Muscle of arm (tissue), 12 donors: ENCODE data around the gene UTS2. TPM values are rescaled to one million over a fixed set of nuclear protein-coding genes. Genes with fewer than 3 reads are reported as not detected.

Experiments
- DNase-seq: peaks from one replicate; pipeline ENCODE4 v3.0.0-alpha.2; 2013
- polyA plus RNA-seq, 12 donors: library from polyadenylated mRNA; unstranded; fragments of 120-200 nt; gene quantifications; one replicate each; pipeline ENCODE4 v1.2.1, GENCODE V29; 2013; ENCODE audit not compliant: insufficient read length in 12 of 12

UTS2 gene
- polyA plus RNA-seq, 12 donors: 0.13 to 0.17 TPM; not detected in 10

DNA sequence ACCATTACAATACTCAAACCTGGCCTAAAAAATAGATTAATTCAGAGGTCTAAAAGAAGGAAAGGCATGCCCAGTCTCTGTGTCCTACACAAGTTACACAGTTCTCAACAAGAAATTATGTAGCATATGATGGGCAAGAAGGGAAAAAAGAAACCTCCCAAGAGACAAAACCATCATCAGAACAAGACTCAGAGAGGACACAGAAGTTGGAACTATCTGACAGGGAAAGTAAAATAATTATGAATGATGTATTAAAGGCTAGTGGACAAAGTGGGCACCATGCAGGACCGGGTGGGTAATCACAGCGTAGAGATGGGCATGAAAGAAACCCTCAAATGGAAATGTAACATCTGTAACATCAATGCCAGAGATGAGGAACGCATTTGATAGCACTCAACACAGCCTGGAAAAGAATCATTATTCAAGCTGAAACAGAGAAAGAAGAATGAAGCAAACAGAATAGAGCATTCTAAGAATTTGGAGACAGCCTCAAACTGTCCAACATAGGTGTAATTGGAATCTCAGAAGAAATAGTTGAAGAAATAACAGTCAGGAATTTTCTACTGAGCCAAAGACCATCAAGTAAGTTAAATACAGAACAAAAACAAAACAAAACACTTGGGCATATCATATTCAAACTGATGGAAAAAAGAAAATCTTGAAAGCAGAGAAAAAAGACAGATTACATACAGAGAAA, 39.0 kb downstream of the UTS2 start:
- DNase-seq: no peak

DNA sequence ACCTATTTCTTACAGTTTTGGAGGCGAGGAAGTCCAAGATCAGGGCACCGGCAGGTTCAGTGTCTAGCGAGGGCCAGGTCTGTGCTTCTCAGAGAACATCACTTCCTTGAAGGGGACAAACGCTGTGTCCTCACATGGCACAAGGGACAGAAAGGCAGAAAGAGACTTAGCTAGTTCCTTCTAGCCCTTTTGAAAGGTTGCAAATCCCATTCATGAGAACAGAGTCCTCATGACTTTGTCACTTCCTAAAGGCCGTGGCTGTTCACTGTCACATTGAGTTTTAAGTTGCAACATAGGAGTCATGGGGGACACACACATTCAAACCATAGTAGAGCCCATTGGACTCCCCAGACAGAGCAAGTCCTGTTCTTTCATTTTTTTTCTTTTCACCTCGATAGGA, 41.4 kb downstream of the UTS2 start:
- DNase-seq: no peak

DNA sequence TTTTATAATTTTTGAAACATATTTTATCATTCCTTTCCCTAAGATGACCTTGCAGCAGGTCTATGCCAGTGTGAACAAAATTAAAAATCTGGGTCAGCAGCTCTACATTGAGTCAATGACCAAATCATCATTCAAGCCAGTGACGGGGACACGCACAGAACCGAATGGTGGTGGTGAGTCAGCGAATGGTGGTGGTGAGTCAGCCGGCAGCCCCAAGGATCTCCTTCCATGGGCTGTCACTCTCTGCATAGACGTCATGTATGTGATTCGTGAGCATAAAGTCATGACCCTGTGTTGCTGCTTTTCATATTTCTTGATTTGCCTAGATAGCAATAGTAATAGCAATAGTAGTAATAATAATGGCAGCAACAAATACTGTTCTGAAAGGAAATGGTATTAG, 42.5 kb downstream of the UTS2 start:
- DNase-seq: no peak

DNA sequence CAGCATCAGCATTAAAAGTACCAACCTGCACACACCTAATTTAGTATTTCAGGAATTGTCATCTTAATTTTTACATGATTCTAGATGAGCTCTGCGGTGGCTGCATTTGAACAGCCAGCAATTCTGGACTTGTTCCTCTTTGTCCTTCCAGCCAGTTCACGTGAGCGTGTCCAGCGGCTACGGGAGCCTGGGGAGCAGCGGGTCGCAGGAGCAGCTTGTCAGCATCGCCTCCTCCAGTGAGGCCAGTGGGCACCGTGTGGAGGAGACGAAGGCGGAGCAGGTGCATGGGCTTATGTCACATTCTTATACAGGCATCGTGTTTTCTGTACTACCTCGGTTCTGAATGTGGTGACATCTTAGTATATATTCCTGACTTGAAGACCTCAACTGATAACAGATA, 43.1 kb downstream of the UTS2 start:
- DNase-seq: no peak

DNA sequence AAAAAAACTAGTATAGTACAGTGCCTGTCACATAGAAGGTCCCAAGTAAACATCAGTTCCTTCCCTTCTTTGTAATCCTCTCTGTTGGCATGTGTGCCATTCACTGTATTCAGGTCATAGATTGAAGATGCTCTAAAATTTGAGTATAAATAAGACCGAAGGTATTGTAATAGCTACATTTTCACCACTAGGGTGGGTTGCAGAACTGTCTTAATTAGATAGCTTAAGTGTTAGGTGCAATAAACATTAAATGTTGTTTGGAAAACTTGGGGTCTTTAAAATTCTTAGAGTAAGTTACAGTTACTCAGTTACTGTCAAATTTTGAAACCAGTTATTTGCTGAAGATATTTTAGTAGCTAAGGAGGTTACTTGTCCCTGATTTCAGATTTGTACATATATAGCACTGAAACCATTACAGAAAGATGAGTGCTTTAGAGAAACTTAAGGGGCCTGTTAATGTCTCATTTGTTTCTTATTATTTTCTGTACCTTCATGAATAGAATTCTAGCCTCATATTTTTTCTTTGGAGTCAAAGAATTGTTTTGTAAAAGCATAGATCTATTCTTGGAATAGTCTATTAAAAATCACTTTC, 44.5 kb downstream of the UTS2 start:
- DNase-seq: no peak

DNA sequence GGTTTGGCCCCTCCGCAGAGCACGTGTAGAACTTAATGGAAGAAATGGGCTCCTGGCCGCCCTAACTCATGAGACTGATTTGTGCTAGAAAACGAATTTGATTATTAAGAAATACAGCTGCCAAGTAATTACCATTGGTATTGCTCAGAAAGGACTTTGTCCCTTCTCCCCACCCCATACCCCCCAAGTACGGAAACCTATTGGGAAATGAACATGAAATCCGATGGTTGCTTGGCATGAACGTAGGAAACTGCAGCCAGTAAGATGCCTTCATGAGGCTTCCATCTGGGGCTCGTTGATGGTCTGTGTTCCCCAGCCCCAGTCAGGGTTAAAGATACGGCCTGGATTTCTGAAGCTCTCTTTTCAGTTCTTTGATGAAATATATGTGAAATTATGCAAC, 47.4 kb downstream of the UTS2 start:
- no peak for DNase-seq

Other genes with a start within 250 kb of the UTS2 start
- gene VAMP3, start 81.8 kb downstream of the UTS2 start, polyA plus RNA-seq: 10 to 100 TPM in 11 of 12 donors, not detected in 1; 67.9 to 93.4 (median 83.2) TPM
- gene PER3, start 68.8 kb downstream of the UTS2 start, polyA plus RNA-seq: 10 to 100 TPM in 3 of 12 donors, 1 to 10 TPM in 8, not detected in 1; 4.7 to 11.8 (median 8.1) TPM
- gene TNFRSF9, start 87.8 kb upstream of the UTS2 start, polyA plus RNA-seq: under 1 TPM in 9 of 12 donors, not detected in 3; 0.03 to 0.54 (median 0.09) TPM
- 100 to 1,000 TPM in 11 of 12 donors, not detected in 1; 238 to 336 (median 303) TPM for gene PARK7, start 108.6 kb upstream of the UTS2 start, polyA plus RNA-seq
- 10 to 100 TPM in 3 of 12 donors, 1 to 10 TPM in 8, not detected in 1; 5.5 to 26.0 (median 7.5) TPM for gene ERRFI1, start 173.2 kb upstream of the UTS2 start, polyA plus RNA-seq